Gastroesophageal sphincter (tissue), 4 donors: ENCODE data around the gene POC1A. TPM values are rescaled to one million over a fixed set of nuclear protein-coding genes. Genes with fewer than 3 reads are reported as not detected.

Source experiments
- ATAC-seq: fragments of 150-250 bp; one replicate; pipeline ENCODE4 v1.9.1; 2016; ENCODE audit warnings: mild to moderate bottlenecking, moderate library complexity
- H3K27ac ChIP-seq, 4 donors: fragments of 200-600 bp; sonication (generic) in 3 of 4; 1 replicate in 3 of 4; 2 replicates in 1 of 4; pipeline ENCODE4 v1.5.1; 2016 to 2019
- H3K27me3 ChIP-seq: fragments of 200-600 bp; sonication (generic); one replicate; pipeline ENCODE4 v1.5.1; 2019
- H3K36me3 ChIP-seq, 2 donors: fragments of 200-600 bp; sonication (generic); one replicate each; pipeline ENCODE4 v1.5.1; 2019; ENCODE audit warnings: control low read depth in 1 of 2
- H3K4me1 ChIP-seq, 3 donors: fragments of 200-600 bp; sonication (generic); 1 replicate in 2 of 3; 2 replicates in 1 of 3; pipeline ENCODE4 v1.5.1; 2016 to 2019; ENCODE audit warnings: control low read depth in 2 of 3
- H3K4me3 ChIP-seq, 2 donors: fragments of 200-600 bp; sonication (generic); one replicate each; pipeline ENCODE4 v1.5.1; 2019; ENCODE audit warnings: mild to moderate bottlenecking in 1 of 2, moderate library complexity in 1 of 2
- H3K9me3 ChIP-seq, 3 donors: fragments of 200-600 bp; sonication (generic); one replicate each; pipeline ENCODE4 v1.5.1; 2017 to 2019; ENCODE audit warnings: control low read depth in 2 of 3
- EP300 ChIP-seq: sonication (generic); formaldehyde crosslinking; IDR thresholded peaks from one replicate; pipeline ENCODE4 v1.6.1; 2017; ENCODE audit warnings: antibody characterized with exemption, mild to moderate bottlenecking
- POLR2A ChIP-seq, 2 donors: fragments of 450-650 bp; IDR thresholded peaks; one replicate each; pipeline ENCODE4 v1.6.1; 2017; ENCODE audit warnings: antibody characterized with exemption in 2 of 2, mild to moderate bottlenecking in 2 of 2, moderate library complexity in 1 of 2
- POLR2AphosphoS5 ChIP-seq: sonication (generic); formaldehyde crosslinking; IDR thresholded peaks from one replicate; pipeline ENCODE4 v1.6.1; 2017; ENCODE audit warnings: antibody characterized with exemption
- WGBS, 2 donors: methylation state at CpG; one replicate each; pipeline ENCODE4 v1.1.5; 2018; ENCODE audit warnings: low coverage in 1 of 2; 5-methylcytosine and 5-hydroxymethylcytosine counted together
- total RNA-seq, 4 donors: library from RNA; depleted of rRNA; stranded (reverse); fragments of >200 nt; gene quantifications; one replicate each; pipeline ENCODE4 v1.1.0, GENCODE V29; 2016
- TF ChIP-seq, protein P1 (sequence below), 4 experiments: fragments of 200-600 bp in 2 of 4; fragments of 450-650 bp in 2 of 4; sonication (generic) in 1 of 4; IDR thresholded peaks; one replicate each; pipeline ENCODE4 v1.5.1; 2017 to 2019; ENCODE audit warnings: antibody characterized with exemption in 4 of 4, mild to moderate bottlenecking in 2 of 4, moderate library complexity in 2 of 4

Gene POC1A
- total RNA-seq, 4 donors from 2014 or later, result 0.73 to 1.7 (median 0.93) TPM

DNA sequence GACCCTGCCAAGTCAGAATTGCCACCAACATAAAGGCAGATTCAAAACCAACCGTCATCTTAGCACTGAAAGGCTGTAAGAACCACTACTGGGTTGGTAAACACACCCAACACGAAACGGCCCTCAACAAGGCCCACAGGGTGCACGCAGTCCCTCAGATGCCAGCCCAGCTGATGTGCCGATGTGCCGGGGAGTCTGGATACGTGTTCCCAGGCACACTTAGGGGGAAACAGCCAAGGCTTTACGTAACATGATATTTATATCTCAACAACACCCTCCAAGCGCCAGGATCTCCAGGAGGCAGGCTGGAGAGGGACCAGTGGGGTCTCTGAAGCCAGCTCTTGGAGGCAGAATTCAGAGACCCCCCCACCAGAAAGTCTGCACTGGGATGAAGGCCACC lies 14.2 kb downstream of the POC1A start:
- TF ChIP-seq, protein P1, sequence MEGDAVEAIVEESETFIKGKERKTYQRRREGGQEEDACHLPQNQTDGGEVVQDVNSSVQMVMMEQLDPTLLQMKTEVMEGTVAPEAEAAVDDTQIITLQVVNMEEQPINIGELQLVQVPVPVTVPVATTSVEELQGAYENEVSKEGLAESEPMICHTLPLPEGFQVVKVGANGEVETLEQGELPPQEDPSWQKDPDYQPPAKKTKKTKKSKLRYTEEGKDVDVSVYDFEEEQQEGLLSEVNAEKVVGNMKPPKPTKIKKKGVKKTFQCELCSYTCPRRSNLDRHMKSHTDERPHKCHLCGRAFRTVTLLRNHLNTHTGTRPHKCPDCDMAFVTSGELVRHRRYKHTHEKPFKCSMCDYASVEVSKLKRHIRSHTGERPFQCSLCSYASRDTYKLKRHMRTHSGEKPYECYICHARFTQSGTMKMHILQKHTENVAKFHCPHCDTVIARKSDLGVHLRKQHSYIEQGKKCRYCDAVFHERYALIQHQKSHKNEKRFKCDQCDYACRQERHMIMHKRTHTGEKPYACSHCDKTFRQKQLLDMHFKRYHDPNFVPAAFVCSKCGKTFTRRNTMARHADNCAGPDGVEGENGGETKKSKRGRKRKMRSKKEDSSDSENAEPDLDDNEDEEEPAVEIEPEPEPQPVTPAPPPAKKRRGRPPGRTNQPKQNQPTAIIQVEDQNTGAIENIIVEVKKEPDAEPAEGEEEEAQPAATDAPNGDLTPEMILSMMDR (IDR thresholded peaks at IDR 0.05), result no peak
- no peak for TF ChIP-seq POLR2A (IDR thresholded peaks at IDR 0.05)
- no peak for TF ChIP-seq EP300
- TF ChIP-seq POLR2AphosphoS5, result no peak
- ATAC-seq, result no peak
- no peak overlapping the region for H3K4me3 ChIP-seq
- no peaks in the 10 kb centered on the region for H3K27me3 ChIP-seq
- H3K4me1 ChIP-seq, result peaks cover 0 to 7% (median 0%) of the 10 kb centered on the region in 3 donors
- H3K36me3 ChIP-seq, result no peaks in the 10 kb centered on the region
- H3K27ac ChIP-seq, result no peak overlapping the region
- no peaks in the 10 kb centered on the region for H3K9me3 ChIP-seq
- 84 to 90% methylated on average over 2 of the region's 9 CpGs for WGBS, 2 donors

DNA sequence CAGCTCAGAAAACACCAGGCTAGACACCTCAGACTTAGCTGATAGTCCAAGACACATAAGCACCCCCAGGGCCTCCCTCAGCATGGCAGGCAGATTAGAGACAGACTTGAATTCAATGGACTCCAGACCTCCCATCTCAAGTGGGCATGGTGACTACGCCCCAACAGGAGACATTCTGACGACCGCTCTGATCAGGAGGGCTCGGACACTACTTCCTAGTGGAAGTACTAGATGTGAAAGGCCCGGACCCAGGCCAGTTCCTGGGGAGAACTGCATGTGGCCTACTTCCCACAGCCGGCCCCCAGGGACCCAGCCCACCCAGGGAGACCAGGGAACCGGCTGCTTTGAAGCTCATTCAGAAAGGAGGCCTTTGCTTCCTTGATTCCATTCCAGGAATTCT lies 16.9 kb downstream of the POC1A start:
- no CpG with 5 or more reads among the region's 7 CpGs for WGBS, 2 donors
- peak overlapping the region in 3 of 4 donors; percentile 35 to 47 (median 43) for H3K27ac ChIP-seq

DNA sequence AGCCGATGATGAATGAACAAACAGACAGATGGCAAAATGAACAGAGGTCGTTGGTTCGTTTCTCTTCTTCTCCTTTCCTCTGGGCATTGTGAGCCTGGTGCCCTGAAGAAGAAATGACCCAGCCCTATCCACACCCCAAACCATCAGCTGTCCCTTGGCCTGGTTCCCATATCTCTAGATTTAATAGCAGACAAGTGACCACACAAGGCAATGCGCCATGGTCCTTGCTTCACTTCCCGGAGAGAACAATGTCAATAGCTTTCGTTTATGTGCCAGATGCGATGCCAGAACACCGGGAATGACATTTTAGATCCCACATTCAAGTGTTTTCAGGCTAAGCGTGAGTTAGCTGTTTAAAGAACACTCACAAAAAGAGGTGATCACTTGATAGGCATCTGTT lies 17.7 kb downstream of the POC1A start:
- 68 to 96% methylated on average over 3 to 8 of the region's 9 CpGs for WGBS, 2 donors
- TF ChIP-seq POLR2A (IDR thresholded peaks at IDR 0.05) (no peak), EP300 (no peak), POLR2AphosphoS5 (no peak)
- TF ChIP-seq, protein P1 (IDR thresholded peaks at IDR 0.05), result no peak
- ATAC-seq, result no peak

More for the DNA sequence above, 16.9 kb downstream of the POC1A start:
- ATAC-seq, result no peak
- Histone ChIP-seq H3K36me3 (no peaks in the 10 kb centered on the region), H3K4me1 (no peaks in the 10 kb centered on the region), H3K27me3 (no peaks in the 10 kb centered on the region), H3K9me3 (no peaks in the 10 kb centered on the region), H3K4me3 (no peak overlapping the region)
- no peak for TF ChIP-seq POLR2A (IDR thresholded peaks at IDR 0.05)
- no peak for TF ChIP-seq EP300
- no peak for TF ChIP-seq POLR2AphosphoS5
- TF ChIP-seq, protein P1 (IDR thresholded peaks at IDR 0.05), result no peak

DNA sequence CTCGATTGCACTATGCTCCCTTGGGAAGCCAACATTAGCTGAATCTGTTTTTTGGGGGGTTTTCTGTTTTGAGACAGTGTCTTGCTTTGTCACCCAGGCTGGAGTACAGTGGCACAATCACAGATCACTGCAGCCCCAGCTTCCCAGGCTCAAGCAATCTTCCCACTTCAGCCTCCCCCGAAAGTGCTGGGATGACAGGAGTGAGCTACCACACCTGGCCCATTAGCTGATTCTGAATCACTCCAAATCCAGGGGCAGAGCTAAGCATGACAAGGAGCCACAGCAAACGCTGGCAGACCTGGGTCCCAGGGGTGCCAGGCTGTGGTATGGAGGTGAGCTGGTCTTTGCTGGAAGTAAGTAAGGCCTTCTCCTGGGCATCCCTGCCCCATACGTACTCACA lies 18.9 kb downstream of the POC1A start:
- ATAC-seq, result no peak
- H3K36me3 ChIP-seq, result no peaks in the 10 kb centered on the region
- no peaks in the 10 kb centered on the region for H3K4me1 ChIP-seq
- no peak overlapping the region for H3K4me3 ChIP-seq
- no peak for TF ChIP-seq EP300
- no peak for TF ChIP-seq POLR2A (IDR thresholded peaks at IDR 0.05)
- TF ChIP-seq POLR2AphosphoS5, result no peak
- TF ChIP-seq, protein P1 (IDR thresholded peaks at IDR 0.05), result no peak
- H3K27me3 ChIP-seq, result no peaks in the 10 kb centered on the region
- 86% methylated on average over 1 of the region's 4 CpGs; no CpG with 5 or more reads in 1 of the 2 donors for WGBS, 2 donors
- H3K9me3 ChIP-seq, result no peaks in the 10 kb centered on the region
- no peak overlapping the region for H3K27ac ChIP-seq

More for the DNA sequence above, 17.7 kb downstream of the POC1A start:
- Histone ChIP-seq H3K9me3 (no peaks in the 10 kb centered on the region), H3K4me1 (no peaks in the 10 kb centered on the region), H3K4me3 (no peak overlapping the region), H3K27ac (peak overlapping the region in 3 of 4 donors; percentile 35 to 47 (median 43)), H3K27me3 (no peaks in the 10 kb centered on the region), H3K36me3 (no peaks in the 10 kb centered on the region)

DNA sequence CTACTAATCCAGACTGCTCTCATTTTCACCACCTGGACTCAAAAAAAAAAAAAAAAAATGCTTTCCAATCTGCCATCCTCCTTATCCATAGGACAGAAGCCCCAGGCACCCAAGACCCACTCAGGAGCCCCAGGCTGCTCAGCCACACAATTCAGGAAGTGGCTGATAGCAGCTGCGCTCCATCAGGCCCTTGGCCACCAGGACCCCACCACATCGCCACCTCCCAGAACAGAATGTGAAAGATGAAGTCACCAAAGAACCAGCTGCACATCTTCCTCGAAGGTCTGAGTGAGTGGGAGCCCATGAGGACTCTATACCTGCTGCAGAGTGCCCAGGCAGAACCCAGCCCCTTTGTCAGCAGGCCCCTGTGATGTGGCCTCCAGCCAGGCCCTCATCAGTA lies 19.5 kb downstream of the POC1A start:
- TF ChIP-seq EP300 (no peak), POLR2A (IDR thresholded peaks at IDR 0.05) (no peak), POLR2AphosphoS5 (no peak)
- TF ChIP-seq, protein P1 (IDR thresholded peaks at IDR 0.05), result no peak
- 75% methylated on average over 2 of the region's 3 CpGs; no CpG with 5 or more reads in 1 of the 2 donors for WGBS, 2 donors
- H3K27me3 ChIP-seq, result no peaks in the 10 kb centered on the region
- no peaks in the 10 kb centered on the region for H3K36me3 ChIP-seq
- no peak overlapping the region for H3K27ac ChIP-seq
- no peaks in the 10 kb centered on the region for H3K4me1 ChIP-seq
- H3K4me3 ChIP-seq, result no peak overlapping the region
- H3K9me3 ChIP-seq, result no peaks in the 10 kb centered on the region
- no peak for ATAC-seq
